GM12875 (cell line): ENCODE results near the gene ARHGAP45.
"Not testable (repeated sequence)": the region's sequence is repeated elsewhere in the genome, so short reads cannot be mapped to it uniquely, and the experiment has no call there.

Experiments
- H3K4me3 ChIP-seq: one replicate; pipeline ENCODE4 v1.5.1; 2011; ENCODE audit warnings: low read depth, low read length, control low read depth
- CTCF ChIP-seq: IDR thresholded peaks from 2 replicates; pipeline ENCODE4 v1.5.1; 2011; ENCODE audit warnings: low read depth, mild to moderate bottlenecking, control low read depth, inconsistent platforms, low read length, moderate library complexity, borderline replicate concordance; ENCODE audit not compliant: insufficient read depth

ARHGAP45 gene

DNA sequence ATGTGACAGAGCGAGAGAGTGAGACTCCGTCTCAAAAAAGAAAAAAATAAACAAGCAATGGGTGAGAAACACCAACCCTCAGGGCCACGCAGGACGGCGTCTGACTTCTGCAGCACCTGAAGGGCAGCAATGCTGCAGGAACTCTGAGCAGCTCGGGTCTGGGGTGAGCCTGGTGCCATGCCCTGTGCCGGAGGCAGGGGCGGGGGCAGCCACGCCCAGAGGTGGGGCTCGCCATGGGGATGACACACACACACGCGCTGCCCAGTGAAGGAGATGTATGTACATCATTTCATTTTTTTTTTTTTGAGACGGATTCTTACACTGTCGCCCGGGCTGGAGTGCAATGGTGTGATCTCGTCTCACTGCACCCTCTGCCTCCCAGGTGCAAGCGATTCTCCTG lies 61.1 kb downstream of the ARHGAP45 start:
- no peak overlapping the region for H3K4me3 ChIP-seq
- no peak for TF ChIP-seq CTCF

DNA sequence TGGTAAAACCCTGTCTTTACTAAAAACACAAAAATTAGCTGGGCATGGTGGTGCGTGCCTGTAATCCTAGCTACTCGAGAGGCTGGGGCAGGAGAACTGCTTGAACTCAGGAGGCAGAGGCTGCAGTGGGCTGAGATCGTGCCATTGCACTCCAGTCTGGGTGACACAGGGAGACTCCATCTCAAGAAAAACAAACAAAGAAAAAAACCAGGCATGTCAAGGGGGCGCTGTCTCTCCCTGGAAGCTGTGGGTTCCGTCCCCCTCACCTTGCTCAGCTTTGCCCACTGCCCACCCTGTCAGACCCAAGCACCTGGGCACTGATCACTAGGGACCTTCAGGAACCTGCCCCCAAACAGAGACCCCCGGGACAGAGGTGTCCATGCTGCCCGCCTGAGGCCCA lies 62.1 kb downstream of the ARHGAP45 start:
- not testable (repeated sequence) for H3K4me3 ChIP-seq

- no peak for TF ChIP-seq CTCF
Observed at GRCh38 chr19:1129535-1129934, 62.6 kb downstream of the ARHGAP45 start.

DNA sequence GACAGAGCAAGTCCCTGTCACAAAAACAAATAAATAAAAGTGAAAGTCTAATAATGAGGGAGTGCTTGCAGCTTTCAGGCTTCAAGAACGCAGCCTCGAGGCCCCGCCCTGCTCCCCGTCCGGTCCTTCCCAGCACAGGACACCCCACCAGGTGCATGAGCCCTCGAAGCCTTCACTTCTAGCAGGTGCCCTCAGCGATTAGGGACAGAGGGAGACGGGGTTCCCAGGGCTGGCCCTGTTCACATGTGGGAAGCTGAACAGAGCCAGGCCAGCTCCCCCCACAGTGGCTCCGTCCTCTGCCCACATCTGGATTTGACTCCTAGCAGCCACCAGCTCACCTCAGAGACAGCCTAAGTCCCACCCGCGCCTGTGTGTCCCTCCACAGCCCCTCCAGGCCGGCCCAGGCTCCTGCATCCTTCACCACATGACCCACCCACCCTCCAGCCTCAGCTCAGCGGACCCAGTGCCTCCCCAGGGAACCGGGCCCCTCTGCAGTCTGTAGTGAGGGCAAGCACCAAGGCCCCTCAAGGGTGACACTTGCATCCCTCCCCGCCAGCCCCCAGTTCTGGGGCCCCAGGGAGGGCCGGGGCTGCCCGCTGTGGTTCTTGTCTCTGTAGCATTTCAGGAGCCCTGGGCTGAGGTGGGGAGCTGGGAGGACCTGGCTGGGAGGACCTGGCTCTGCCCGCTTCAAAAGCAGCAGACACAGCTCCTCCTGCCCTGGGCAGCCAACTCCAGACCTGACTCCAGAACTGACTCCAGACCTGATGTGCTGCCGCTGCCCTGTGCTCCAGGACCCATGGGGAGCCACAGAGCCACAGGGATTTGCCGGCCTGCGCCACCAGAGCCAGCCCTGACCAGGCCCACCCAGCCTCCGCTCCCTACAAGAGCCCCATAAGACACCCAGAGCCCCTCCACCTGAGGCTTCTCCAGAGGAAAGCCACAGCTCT lies 64.1 kb downstream of the ARHGAP45 start:
- H3K4me3 ChIP-seq = peak overlapping the region; percentile 85
- no peak for TF ChIP-seq CTCF

More at GRCh38 chr19:1129535-1129934, 62.6 kb downstream of the ARHGAP45 start:
- H3K4me3 ChIP-seq = no peak overlapping the region

GRCh38 chr19:1131718-1132551 lies 65.0 kb downstream of the ARHGAP45 start:
- TF ChIP-seq CTCF = no peak
- H3K4me3 ChIP-seq = peak overlapping the region; percentile 85

GRCh38 chr19:1132552-1133383 lies 65.8 kb downstream of the ARHGAP45 start:
- peak overlapping the region; percentile 85 for H3K4me3 ChIP-seq
- no peak for TF ChIP-seq CTCF

DNA sequence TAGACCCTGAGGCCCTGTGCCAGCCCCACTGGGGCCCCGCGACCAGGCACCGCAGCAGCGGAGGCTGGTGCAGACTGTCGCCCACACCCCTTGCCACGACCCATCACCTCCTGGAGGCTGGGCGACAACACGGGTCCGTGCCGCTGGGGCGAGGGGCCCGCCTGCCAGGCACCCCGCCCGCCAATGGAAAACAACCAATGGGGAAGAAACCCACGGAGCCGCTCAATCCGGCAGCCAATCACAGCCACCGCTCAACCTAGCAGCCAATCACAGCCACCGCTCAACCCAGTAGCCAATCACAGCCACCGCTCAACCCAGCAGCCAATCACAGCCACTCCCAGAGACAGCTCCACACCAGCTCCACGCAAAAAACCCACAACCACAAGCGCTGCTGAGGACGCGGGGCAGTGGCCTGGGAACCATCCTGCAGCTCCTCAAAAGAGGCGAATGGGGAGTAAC lies 66.5 kb downstream of the ARHGAP45 start:
- peak overlapping the region; percentile 85 for H3K4me3 ChIP-seq

More for the DNA sequence above, 66.5 kb downstream of the ARHGAP45 start:
- TF ChIP-seq CTCF = no peak
